ENCODE data around the gene KCTD4.
"Not testable (repeated sequence)": the region's sequence is repeated elsewhere in the genome, so short reads cannot be mapped to it uniquely, and the experiment has no call there.

KCTD4 gene

GRCh38 chr13:45200701-45201232 lies at the start of gene KCTD4:
TSS of gene KCTD4 (minus strand) at chr13:45201045. CDS start at chr13:45194567, 6,478 bp downstream.
- DNase-seq (ENCODE audit: low spot score), result no peak

GRCh38 chr13:45249662-45250061 lies 48.8 kb upstream of the KCTD4 start:
- no peak for DNase-seq (ENCODE audit: low spot score)

DNA sequence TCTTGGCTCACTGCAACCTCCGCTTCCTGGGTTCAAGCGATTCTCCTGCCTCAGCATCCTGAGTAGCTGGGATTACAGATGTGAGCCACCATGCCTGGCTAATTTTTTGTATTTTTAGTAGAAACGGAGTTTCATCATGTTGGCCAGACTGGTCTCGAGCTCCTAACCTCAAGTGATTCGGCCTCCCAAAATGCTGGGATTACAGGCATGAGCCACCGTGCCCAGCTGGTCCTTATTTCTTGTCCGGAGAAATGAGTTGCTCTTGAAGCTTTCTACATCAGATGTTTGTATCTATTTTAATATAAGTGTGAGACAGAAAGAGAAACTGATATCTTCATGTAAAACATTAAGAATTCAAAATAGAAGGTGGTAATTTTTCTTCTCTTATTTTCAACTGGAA lies 43.9 kb upstream of the KCTD4 start:
- DNase-seq (ENCODE audit: low spot score), result not testable (repeated sequence)

GRCh38 chr13:45243077-45243476 lies 42.2 kb upstream of the KCTD4 start:
- no peak for DNase-seq (ENCODE audit: low spot score)

DNA sequence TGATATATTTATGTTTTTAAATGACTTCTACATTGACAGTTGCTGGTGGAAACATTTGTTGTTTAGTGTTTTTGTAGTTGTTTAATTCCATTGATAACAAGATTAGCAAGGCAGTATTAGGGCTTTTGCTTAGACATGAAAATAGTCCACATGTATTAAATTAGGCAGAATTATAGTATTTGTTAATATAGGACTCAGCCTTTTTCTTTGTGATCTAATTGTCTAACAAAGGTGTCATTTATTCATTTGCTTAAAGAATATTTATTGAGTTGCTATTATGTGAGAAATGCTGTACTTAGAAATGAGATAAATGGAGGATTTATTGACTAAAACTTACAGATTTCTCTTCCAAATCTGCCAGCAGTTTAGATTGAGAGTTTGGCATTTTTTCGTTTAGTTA lies 41.7 kb upstream of the KCTD4 start:
- no peak for DNase-seq (ENCODE audit: low spot score)

- no peak for DNase-seq (ENCODE audit: low spot score)
Measured at GRCh38 chr13:45242070-45242469, 41.2 kb upstream of the KCTD4 start.

DNA sequence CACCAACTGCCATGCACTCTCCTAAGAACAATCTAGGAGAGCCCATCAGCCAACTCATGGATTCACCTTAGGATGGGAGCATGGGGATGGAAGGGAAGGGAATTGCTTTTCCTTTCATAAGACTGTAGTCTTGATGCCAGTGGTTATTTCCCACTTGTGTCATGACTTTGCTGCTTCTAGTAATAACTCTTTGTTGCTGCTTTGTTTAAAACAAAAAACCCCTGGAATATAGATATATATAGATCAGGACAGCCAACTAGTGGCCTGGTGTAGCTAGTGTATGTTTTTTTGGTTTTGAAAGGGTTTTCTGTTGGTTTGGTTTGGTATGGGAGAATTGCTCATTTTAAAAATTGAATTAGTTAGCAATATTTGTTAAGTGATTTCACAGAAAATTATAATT lies 39.3 kb upstream of the KCTD4 start:
- no peak for DNase-seq (ENCODE audit: low spot score)

- DNase-seq (ENCODE audit: low spot score), result no peak
Measured at GRCh38 chr13:45238945-45239795, 38.3 kb upstream of the KCTD4 start.

GRCh38 chr13:45232591-45232990 lies 31.7 kb upstream of the KCTD4 start:
- no peak for DNase-seq (ENCODE audit: low spot score)

DNA sequence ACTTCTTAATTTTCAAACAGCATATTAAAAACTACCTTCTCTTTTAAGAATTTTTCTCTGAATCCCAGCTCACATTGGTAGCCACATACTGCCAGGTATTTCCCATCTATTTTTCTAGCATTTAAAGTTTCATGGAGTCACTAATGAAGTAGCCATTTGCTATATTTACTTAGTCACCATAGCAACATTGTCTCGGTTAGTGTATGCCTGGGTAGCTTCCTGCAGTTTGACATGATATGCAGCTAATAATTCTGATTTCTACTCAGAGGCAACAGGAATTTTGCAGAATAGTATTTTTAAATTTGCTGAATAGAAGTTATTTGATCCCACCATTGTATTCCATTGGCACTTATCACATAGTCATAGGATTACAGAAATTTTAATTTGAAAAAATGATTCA lies 30.9 kb upstream of the KCTD4 start:
- DNase-seq (ENCODE audit: low spot score), result no peak

DNA sequence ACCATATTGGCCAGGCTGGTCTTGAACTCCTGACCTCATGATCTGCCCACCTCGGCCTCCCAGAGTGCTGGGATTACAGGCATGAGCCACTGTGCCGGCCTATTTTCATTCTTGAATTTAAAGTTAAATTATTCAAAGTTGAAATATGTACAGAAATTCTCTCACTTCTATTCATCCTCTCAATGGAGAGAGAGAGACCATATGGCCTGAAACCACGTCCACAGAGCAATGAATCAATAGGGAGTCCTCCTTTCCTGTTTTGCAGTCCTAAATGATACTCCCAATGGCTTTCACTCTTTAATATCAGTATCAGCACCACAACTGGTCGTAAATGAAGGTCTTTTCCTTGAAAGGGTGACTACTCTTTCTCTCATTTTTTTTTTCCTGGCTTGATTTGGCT lies 30.5 kb upstream of the KCTD4 start:
- DNase-seq (ENCODE audit: low spot score), result no peak

DNA sequence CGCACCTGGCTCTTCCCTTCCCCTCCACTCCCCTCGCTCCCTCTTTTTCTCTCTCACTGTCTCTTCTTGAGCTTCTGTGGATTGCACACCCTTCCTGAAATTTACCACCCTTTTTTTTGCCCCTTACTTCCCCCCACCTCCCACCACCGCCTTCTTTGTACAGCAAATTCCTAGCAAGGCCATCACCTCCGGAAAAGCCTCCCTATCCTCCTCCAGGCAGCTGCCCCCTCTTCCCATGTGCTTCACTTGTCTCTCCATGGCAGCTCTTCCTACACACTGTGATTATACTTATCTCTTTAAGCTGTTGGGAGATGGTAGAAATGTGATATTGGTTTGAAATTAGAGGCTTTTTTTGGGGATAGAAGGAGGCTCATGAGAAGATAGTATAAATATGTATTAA lies 28.3 kb upstream of the KCTD4 start:
- peak; percentile 47 for DNase-seq (ENCODE audit: low spot score)

DNA sequence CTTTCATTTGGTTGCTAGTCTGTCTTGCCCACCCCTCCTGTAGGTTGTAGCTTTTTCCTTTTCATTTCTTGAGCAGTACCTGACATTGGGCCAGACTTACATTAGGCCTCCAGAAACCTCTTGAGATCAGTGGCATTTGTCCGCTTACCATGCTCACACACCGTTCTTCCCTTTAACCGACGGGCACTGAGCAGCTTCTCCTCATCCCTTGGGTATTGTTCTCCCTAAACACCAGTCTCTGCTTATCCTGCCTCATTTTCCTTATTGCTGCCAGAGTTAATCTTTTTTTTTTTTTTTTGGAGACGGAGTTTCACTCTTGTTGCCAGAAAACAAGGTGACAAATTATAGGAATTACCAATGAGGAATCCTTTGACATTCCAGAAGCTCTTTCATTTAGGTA lies 27.2 kb upstream of the KCTD4 start:
- DNase-seq (ENCODE audit: low spot score), result no peak

- no peak for DNase-seq (ENCODE audit: low spot score)
Measured at GRCh38 chr13:45226024-45226423, 25.2 kb upstream of the KCTD4 start.

DNA sequence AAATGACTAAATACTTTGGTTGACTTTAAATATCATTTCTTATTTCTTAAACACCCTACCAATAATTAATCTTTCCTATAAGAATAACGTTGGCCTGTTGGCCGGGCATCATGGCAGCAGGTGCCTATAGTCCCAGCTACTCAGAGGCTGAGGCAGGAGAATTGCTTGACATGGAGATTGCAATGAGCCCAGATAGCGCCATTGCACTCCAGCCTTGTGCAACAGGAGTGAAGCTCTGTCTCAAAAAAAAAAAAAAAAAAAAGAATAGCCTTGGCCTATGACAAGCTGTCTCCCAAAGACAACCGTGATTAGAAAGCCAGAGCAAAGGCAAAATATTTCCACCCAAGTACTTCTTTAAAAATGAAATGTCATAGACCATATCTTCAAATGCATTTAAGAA lies 24.5 kb upstream of the KCTD4 start:
- no peak for DNase-seq (ENCODE audit: low spot score)

DNA sequence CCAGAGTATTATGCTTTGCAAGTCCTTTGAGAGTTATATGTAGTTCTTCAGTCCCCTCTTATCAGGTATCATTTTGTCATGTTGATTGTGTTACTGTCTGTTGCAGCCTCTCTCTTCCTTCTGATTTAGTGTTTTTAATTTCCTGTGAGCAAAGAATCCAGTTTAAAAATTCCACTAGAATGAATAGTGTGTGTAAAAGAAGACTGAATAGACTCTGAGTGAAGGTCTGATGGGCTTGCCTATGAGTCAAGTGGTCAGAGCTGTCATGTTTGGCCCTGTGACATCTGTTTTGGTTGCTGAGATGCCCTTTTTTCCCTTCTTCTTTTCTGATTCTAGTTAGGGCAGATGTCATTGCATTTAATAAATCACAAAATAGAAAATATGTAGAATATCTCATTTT lies 23.3 kb upstream of the KCTD4 start:
- no peak for DNase-seq (ENCODE audit: low spot score)

GRCh38 chr13:45222919-45223318 lies 22.1 kb upstream of the KCTD4 start:
- no peak for DNase-seq (ENCODE audit: low spot score)

DNA sequence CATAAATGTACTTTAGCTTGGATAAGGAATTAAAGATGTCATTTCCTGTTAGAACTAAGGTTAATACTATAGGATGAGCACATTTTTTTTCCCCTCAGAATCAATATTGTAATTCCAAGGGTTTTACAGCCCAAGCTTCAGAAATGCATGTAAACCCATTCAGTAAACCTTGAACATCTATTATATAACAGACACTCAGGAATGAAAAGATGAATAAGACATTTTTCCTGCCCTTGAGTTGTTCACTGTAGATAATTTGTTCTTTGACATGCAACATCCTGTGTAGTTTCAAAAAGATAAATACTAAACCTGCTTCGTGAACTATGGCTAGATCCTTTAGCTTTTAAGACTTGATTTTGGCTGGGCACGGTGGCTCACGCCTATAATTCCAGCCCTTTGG lies 21.7 kb upstream of the KCTD4 start:
- no peak for DNase-seq (ENCODE audit: low spot score)

DNA sequence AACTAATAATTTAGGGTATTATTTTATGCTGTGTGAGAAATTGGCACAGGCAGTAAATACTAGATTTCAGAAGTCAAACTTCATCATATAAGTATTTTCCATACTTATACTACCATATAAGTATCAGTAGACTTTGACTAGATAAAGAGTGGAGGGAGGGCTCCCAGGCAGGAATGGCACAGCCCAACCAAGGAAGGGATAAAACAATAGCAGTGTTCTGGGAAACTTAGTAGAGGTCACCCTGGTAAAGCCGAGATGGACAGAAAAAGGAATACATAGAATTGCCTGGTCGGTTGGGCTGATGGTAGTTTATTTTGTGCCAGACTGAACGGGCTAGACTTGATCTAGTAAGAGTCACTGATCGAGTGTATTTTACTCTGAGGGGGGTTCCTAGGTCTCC lies 19.6 kb upstream of the KCTD4 start:
- no peak for DNase-seq (ENCODE audit: low spot score)

GRCh38 chr13:45219938-45220375 lies 19.1 kb upstream of the KCTD4 start:
- no peak for DNase-seq (ENCODE audit: low spot score)

- no peak for DNase-seq (ENCODE audit: low spot score)
Measured at GRCh38 chr13:45219123-45219891, 18.5 kb upstream of the KCTD4 start.

DNA sequence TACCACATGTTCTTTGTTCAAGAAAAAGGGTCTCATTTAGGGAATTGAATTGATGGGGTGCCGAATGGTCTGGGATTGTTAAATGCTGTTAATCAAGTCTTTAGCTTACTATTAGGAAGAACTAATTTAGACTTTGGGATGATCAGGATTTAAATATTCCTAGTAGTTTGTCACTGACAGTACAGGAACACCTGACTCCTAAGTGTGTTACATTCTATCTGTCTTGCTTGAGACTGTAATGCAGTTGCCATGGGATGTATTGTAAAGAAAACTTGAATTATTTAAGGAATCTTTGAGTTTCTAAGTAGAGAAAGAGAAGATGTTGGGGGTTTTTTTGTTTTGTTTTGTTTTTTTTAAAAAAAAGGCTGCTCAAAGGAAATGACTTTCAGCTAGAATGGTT lies 17.8 kb upstream of the KCTD4 start:
- no peak for DNase-seq (ENCODE audit: low spot score)

DNA sequence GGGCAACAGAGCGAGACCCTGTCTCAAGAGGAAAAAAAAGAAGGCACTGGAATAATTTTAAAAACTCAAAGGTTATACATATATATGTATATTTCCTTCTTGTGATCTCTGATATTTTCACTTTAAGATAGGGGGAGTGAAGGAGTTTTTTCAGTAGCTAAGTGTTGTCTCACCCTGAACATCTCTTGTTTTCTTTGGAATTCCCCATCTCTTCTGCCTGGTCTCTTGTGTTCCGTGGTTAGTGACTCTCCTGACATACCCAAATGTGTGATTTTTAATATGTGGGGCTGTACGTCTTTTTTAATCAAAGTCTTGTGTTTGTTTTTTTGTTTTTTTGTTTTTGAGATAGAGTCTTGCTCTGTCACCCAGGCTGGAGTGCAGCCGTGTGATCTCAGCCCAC lies 15.3 kb upstream of the KCTD4 start:
- no peak for DNase-seq (ENCODE audit: low spot score)
